Measurements from ENCODE around the gene CPZ.

GRCh38 chr4:8585721-8586212 lies 6.8 kb upstream of the CPZ start:
- TF ChIP-seq EZH2 (IDR thresholded peaks at IDR 0.05; ENCODE audit: insufficient read depth, poor library complexity, severe bottlenecking), result no peak
- TF ChIP-seq EZH2phosphoT487 (IDR thresholded peaks at IDR 0.05; ENCODE audit: insufficient read depth, low read depth), result no peak
